ENCODE results near the gene TECPR2.

The TECPR2 gene

GRCh38 chr14:102320033-102320660 is 42.6 kb upstream of the TECPR2 start:
- Histone ChIP-seq H3K27me3 (ENCODE audit: insufficient read depth, poor library complexity, severe bottlenecking) (no peaks in the 10 kb centered on the region), H3K27ac (replicated peaks) (peak overlapping the region; percentile 84), H3K4me3 (replicated peaks; ENCODE audit: insufficient read depth, low read length) (peak overlapping the region; percentile 87)
- TF ChIP-seq POLR2AphosphoS5 (IDR thresholded peaks at IDR 0.05; ENCODE audit: low read depth) (no peak), SPI1 (IDR thresholded peaks at IDR 0.05; ENCODE audit: borderline replicate concordance, low read depth) (no peak), CTCF (IDR thresholded peaks at IDR 0.05; ENCODE audit: insufficient read depth, low read length) (no peak), GABPA (IDR thresholded peaks at IDR 0.05; ENCODE audit: low read depth) (no peak), REST (IDR thresholded peaks at IDR 0.05; ENCODE audit: insufficient replicate concordance, low read depth) (no peak)
- DNase-seq (ENCODE audit: low read depth in 1 of 2, low spot score in 1 of 2): peak in 1 of 2 experiments; percentile 27

GRCh38 chr14:102320671-102321455 is 41.9 kb upstream of the TECPR2 start:
- Histone ChIP-seq H3K4me3 (replicated peaks; ENCODE audit: insufficient read depth, low read length) (peak overlapping the region; percentile 87), H3K27me3 (ENCODE audit: insufficient read depth, poor library complexity, severe bottlenecking) (no peaks in the 10 kb centered on the region), H3K27ac (replicated peaks) (peak overlapping the region; percentile 84)
- no peak for DNase-seq (ENCODE audit: low read depth in 1 of 2, low spot score in 1 of 2)
- TF ChIP-seq REST (IDR thresholded peaks at IDR 0.05; ENCODE audit: insufficient replicate concordance, low read depth): no peak
- TF ChIP-seq POLR2AphosphoS5 (IDR thresholded peaks at IDR 0.05; ENCODE audit: low read depth): no peak
- TF ChIP-seq GABPA (IDR thresholded peaks at IDR 0.05; ENCODE audit: low read depth): no peak
- no peak for TF ChIP-seq SPI1 (IDR thresholded peaks at IDR 0.05; ENCODE audit: borderline replicate concordance, low read depth)
- TF ChIP-seq CTCF (IDR thresholded peaks at IDR 0.05; ENCODE audit: insufficient read depth, low read length): no peak

- Histone ChIP-seq H3K4me3 (replicated peaks; ENCODE audit: insufficient read depth, low read length) (no peak overlapping the region), H3K27me3 (ENCODE audit: insufficient read depth, poor library complexity, severe bottlenecking) (no peaks in the 10 kb centered on the region), H3K27ac (replicated peaks) (no peak overlapping the region)
- no peak for DNase-seq (ENCODE audit: low read depth in 1 of 2, low spot score in 1 of 2)
- TF ChIP-seq REST (IDR thresholded peaks at IDR 0.05; ENCODE audit: insufficient replicate concordance, low read depth) (no peak), POLR2AphosphoS5 (IDR thresholded peaks at IDR 0.05; ENCODE audit: low read depth) (no peak), CTCF (IDR thresholded peaks at IDR 0.05; ENCODE audit: insufficient read depth, low read length) (no peak), SPI1 (IDR thresholded peaks at IDR 0.05; ENCODE audit: borderline replicate concordance, low read depth) (no peak), GABPA (IDR thresholded peaks at IDR 0.05; ENCODE audit: low read depth) (no peak)
These were observed 41.0 kb upstream of the TECPR2 start for GRCh38 chr14:102321456-102322422.
